HG03521 (cell line): ENCODE measurements around the gene CLDN1.

Source experiments
- ATAC-seq: cut with Tn5 transposase; IDR thresholded peaks from one replicate; pipeline ENCODE4 v1.9.1; 2021; ENCODE audit warnings: mild to moderate bottlenecking, moderate library complexity; ENCODE audit not compliant: unreplicated experiment

CLDN1 gene, protein sequence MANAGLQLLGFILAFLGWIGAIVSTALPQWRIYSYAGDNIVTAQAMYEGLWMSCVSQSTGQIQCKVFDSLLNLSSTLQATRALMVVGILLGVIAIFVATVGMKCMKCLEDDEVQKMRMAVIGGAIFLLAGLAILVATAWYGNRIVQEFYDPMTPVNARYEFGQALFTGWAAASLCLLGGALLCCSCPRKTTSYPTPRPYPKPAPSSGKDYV

DNA sequence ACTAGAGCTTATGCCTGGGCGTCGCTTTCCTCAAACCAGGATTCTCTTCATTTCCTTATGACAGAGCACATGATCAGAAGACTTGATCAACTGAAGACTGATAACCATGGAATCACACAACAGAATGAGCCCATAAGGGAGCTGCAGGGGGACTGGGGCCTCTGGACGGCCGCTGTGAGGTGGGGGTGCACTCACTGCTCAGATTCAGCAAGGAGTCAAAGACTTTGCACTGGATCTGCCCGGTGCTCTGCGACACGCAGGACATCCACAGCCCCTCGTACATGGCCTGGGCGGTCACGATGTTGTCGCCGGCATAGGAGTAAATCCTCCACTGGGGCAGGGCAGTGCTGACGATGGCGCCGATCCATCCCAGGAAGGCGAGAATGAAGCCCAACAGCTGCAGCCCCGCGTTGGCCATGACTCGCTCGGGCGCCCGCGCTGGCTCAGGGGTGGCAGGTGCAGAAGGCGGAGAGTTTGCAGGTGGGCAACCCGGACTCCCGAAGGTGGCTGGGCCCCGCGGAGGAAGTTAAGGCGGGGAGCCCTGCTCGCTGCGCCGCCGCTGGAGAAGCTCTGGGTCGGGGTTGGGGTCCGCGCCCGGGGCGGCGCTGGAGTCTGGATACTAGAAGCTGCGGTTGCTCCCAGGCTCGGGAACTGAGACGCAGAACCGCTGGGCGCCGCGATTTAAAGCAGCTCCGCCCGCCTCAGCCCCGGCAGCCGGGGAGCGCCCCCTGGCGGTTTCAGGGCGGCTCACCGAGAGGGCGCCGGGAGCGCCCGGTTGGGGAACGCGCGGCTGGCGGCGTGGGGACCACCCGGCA is at the start of gene CLDN1:
Gene CLDN1 (minus strand): TSS at position 658 of the 815 bp plus-strand sequence. CDS start 240 bp downstream, at position 418.
- peak; percentile 86 for ATAC-seq

DNA sequence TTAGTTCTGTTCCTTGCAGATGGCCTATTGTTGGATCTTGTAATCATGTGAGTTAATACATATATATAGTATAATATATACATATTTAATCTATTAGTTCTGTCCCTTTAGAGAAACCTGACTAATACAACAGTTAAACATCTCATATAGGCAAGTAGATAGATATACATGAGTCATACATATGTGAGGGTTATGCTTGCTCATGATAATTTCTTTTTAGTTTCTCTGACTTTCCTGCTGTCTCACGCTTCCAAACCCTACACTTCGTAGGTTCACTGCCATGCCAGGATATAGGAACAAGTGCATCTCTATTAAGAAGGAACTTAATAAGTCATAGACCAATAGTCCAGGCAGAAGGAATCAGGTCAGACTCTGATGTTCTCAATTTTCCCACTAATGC is 48.9 kb upstream of the CLDN1 start:
- ATAC-seq, result no peak

DNA sequence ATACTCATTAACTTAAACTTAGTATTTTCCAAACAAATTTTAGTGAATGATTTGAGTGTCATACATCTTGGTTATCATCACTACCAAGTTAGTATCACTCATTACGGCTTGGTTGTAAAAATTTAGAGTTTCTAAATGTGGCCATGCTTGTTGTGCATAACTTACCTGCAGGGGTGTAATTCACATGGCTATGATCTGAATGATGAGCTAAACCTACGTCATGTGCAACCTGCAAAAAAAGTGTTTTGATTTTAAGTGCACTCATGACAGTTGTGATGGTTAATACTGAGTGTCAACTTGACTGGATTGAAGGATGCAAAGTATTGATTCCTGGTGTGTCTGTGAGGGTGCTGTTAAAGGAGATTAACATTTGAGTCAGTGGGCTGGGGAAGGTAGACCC is 48.1 kb upstream of the CLDN1 start:
- ATAC-seq, result no peak

DNA sequence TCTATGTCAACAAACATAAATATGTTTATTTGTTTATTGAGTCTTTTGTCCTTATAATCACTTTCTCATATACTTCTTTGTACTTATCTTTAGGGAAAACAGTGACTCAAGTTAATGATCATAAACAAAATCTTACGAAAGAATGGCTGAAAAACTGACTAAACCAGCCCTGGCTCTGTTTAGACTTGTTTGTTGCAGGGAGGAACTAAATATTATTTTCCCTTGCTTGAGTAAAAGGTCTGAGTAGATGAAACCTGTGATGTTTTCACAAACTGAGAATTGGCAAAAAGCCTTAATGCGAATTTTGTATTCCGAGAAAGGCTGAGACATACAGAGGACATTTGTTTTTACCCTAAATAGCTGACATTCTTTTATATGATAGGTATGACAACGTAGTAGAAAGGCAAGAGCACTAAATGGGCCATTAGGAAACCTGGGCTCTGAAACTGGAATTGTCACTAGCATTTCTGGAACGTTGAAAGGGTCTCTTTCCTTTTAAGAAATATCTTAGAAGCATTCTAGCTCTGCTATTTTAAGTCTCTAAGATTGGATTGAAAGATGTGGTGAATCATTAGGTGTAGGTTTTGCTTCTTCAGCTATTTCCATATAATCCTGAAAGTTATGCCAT is 47.5 kb upstream of the CLDN1 start:
- ATAC-seq, result no peak

DNA sequence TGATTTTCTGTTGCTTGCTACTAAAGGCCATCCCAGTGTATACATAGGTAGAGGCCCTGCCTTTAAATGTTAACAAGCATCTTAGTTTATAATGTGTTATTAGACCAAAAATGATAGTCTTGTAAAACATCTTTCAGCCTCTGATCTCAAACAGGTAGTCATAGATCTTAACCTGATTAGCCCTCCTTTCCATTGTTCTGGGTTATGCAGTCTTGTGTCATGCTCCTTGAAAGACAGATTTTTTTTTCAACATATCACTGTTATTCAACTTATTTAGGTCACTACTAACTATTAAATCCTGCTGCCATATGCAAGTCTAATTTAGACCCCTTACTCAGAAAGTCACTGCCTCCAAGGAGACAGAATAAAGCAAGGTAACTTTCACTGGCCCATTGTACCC is 46.6 kb upstream of the CLDN1 start:
- no peak for ATAC-seq

DNA sequence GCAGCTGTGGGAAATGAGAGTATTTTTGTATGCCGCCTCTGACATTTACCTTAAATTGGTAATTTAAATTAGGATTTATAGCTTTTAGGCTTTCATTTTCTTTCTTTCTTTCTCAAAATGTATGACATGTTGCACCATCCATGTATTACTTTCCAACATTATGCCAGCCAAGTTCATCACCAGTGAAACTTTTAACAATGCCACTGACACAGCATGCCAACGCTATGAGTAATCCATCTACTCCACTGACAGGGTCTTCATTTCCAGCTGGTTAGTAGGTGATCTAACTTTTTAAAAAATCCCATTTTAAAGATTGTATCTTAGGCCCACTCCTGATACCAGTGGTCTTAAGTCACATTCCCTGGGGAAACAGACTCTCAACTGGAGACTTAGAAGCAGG is 43.9 kb upstream of the CLDN1 start:
- no peak for ATAC-seq

DNA sequence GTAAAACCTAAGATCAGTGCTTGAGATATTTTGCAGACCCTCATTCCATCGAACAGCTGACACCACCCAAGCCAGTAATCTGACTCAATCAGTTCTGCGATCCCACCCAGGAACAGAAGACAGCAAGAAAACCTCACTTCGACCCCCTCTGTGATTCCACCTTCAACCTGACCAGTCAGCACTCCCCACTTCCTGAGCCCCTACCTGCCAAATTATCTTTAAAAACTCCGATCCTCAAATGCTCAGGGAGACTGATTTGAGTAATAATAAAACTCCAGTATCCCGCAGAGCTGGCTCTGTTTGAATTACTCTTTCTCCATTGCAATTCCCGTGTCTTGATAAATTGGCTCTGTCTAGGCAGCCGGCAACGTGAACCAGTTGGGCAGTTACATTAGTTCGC is 40.0 kb upstream of the CLDN1 start:
- no peak for ATAC-seq

DNA sequence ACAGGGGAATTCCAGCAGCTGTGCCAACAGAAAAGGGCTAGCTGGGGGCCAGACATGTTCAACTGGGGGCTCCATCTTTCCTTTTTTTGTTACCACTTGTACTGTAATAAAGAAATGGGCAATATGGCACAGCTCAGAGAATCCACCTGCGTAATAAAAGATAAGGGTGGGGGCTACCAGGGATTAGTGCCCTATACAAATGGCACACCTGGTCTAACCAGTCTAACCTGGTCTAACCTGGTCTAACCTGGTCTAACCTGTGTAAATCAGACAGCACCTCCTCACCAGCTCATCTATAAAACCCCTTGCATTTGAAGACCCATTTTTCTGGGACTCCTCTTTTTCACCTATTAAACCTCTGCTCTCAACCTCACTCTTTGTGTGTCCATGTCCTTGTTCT is 39.5 kb upstream of the CLDN1 start:
- no peak for ATAC-seq

DNA sequence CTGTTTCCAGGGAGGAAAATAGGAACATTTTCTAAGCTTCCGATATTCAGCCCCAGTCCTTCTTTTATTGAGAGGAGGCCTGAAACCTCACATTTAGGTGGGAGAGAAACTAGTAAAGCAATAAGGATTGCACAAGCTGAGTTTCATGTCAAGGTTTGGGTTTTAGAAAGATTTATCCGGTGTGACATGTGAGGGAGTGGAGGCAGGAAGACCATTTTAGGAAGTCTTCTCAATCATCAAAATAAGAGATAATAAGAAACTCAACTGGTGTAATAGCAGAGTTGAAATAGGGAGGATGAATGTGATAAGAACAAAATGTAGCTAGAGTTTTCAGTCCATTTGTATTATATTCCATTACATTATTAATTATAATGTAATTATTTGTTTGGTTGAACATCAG is 38.0 kb upstream of the CLDN1 start:
- ATAC-seq, result no peak

DNA sequence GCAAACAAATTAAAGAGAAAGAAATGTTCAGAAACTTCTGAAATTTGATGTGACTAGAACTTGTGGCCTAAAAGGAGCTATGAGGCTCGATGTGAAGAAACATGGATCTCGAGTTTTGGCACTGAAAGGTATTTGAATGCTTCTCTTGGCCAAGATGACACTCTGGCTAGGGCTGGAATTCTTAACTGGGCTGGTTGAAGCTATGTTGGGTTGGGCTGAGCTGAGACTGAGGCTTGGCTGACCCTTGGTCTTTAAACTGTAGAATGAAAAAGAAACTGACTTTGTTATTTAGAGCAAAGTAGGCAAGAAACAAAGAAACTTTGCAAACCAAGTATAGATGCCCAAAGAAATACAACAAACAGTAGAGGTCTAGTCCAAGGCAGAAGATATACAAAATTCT is 37.6 kb upstream of the CLDN1 start:
- ATAC-seq, result no peak

DNA sequence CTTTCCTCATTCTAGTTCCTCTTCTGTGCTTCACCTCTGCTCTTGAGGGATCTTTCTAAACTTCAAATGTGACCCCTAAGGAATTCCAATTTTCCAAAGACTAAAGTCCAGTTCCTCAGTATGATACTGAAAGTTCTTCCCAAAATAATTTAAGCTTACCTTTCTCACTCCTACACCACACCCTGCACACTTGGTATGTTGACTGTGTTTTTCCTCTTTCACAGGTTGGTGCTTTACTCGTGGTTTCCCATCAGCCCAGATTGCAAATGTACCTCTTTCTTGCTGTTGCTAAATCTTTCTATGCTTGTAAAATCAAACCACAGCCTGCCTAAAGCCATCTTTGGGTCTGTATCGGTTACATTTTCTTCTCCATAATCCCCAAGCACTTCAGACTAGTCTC is 35.2 kb upstream of the CLDN1 start:
- ATAC-seq, result no peak

DNA sequence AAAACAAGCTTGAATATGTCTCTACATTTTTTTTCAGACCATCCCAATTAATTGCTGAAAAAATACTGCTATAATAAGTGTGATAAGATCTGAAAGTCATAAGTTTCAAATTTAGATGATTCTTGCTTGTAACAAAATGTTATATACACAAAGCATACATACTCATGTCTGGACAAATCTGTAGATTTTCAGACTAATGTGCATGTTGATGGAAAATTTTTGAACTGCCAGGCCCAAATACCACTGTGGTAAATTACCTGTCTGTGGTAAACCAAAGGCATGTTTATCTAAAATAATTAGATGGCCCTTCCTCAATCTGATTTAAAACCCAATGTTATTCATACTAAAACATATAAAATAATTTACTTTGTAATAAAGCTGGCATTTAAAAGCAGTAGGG is 34.0 kb upstream of the CLDN1 start:
- ATAC-seq, result no peak

DNA sequence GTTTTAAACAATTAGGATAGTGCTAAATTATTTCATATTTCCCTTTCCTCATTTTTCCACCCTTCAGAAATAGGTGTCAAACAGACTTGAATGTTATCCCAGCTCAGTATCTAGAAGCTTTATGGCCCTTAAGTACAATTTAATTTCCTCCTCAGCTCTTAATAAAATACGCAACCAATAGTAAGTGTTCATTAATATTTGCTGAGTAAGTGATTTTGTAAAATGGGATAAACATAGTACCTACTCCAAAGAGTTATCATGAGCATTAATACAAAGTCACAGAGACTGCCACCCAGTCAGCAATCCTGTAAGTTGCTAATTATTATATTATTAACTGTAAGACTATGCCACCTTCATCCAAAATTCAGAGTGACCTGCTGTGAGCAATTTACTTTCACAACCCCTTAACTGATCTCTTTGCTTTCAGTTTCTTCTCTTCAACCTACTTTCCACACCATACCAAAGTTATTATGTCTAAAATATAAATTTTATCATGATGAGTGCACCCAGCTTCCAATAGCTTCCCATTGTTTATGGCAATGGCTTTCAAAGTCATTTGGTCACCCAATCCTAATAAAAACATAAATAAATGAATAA is 30.7 kb upstream of the CLDN1 start:
- no peak for ATAC-seq

DNA sequence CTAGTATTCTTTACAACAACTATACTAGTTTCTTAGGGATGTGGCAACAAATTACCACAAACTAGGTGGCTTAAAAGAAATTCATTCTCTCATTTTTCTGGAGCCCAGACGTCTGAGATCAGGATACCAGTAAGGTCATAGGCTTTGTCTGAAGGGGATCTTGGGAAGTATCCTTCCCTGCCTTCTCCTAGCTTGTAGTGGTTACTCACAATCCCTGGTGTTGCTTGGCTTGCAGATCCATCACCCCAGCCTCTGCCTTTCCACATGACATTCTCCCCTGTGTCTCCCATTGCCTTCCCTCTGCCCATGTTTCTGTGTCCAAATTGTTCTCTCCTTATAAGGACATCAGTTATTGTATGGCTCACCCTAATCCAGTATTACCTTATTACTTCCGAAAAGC is 24.3 kb upstream of the CLDN1 start:
- no peak for ATAC-seq

DNA sequence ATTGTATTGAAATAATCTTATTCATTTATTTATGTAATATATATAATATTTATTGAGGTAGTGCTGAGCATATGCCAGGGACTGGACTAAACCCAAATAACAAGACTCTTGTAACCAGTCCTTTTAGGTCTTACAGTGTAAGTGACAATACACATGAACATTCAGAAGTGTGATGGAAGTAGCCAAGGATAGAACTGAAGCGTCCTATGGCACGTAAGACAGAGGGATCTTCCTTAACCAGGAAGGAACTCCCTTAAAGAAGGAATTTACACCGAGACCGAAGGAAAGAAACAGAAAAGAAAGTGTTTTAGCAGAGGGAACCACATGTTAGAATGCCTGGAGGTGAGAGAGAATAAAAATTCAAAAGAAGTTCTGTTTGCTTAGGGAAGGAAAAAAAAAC is 23.6 kb upstream of the CLDN1 start:
- no peak for ATAC-seq

DNA sequence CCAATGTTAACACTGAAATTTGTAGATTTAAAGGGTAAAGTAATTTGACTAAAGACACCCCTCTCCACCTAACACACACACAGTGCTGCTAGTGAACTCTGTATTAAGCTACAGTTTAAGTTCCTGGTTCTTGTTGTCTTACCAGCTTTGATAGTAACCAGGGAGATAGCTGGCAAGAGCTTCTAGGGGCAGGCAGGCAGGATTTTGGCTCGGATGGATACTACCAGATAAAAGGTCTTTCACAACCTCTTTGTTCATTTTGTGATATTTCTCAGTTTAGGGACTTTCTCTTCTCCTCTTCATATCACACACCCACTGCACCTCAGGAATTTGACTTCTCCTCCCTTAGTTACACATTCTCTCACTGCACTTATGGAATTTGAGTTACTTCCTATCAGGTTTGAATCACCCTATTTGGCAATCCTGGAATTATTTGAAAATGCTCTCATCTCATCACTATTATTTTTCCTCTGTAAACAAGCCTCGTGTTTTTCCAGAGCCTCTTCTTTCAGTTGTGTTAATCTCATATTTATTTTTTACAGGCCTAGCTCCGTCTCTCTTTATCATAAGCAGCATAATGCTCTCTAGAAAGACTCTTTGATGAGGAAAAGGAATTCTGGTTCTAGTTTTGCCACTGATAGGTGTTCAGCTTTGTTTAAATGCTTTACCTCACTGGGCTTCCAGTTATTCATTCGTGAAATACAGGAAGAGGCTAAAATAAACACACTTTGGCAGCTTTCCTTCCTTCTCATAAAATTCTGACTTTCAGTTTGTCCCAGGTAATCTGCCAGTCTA is 23.0 kb upstream of the CLDN1 start:
- ATAC-seq, result no peak

DNA sequence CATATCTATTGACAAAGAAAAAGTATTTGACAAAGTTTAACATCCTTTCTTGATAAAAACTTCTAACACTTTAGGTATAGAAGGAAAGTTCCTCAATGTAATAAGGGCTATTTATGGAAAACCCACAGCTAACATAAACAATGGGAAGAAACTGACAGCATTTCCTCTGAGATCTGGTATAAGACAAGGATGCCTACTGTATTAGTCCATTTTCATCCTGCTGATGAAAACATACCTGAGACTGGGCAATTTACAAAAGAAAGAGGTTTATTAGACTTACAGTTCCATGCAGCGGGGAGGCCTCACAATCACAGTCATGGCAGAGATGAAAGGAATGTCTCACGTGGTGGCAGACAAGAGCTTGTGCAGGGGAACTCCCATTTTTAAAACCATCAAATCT is 17.8 kb upstream of the CLDN1 start:
- no peak for ATAC-seq

DNA sequence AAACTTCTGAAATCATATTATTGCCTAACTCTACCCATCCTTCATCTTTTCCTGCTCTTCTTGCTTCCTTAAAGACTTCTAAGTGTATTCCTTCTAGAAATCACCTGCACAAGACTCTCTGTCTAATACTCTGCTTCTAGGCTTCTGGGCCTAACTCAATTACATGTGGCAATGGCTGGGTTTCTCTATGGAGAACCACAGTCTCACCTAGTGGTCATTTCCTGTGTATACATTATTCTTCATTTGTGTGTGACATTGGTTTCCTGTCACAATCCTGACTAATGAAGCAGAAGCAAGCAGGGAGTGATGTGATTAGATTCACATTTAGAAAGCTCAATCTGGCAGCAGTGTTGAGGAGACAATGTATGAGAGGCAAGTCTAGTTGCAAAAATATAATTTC is 16.9 kb upstream of the CLDN1 start:
- peak; percentile 73 for ATAC-seq

DNA sequence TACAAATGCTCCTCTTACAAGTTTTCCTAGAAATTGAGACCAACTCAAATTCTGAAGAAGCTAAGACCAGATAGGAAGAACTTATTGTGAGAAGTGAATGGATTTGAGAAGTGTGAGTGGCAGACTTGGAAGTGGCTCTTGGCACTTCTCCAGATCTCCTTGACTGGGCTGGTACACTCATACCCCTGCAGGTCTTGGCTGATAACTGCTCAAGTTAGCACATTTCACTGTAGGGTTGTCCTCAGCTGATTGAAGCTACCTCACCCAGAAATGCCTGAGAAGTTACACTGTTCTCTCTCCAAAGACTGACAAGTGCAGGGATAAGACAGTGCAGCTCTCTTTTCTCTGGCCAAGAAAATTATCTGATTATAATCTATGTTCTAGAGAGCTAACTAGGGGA is 16.5 kb upstream of the CLDN1 start:
- ATAC-seq, result no peak

DNA sequence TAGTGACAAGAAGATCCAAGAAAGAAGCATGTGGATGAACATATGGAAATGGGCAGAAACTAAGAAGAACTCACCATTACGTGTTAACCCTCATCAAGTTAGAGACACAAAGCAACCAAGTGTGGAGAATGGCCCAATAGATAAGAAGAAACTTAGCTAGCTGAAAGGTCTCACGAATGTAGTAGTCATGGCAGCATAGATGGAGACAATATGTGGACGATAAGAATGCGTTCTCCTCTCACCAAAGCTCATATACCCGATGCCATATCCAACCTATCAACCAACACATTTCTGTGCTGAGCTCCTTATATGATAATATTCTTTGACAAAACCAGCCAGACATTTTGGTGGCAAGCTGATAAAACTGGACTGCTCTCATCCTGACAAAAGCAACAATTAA is 15.1 kb upstream of the CLDN1 start:
- no peak for ATAC-seq
